Measurements from ENCODE around the gene ESRP2. TPM values are rescaled to one million over a fixed set of nuclear protein-coding genes. Genes with fewer than 3 reads are reported as not detected.

The ESRP2 gene
- total RNA-seq, 4 donors from 2014 or later = 1.9 to 6.5 (median 4.2) TPM; not detected in 1

GRCh38 chr16:68202091-68202519, 33.8 kb downstream of the ESRP2 start:
- ATAC-seq (ENCODE audit: low FRiP score) (no peak), DNase-seq (ENCODE audit: low spot score) (no peak)
- TF ChIP-seq CTCF (IDR thresholded peaks at IDR 0.05) = no peak

GRCh38 chr16:68200088-68200783, 35.7 kb downstream of the ESRP2 start:
- TF ChIP-seq CTCF (IDR thresholded peaks at IDR 0.05) = no peak
- ATAC-seq (ENCODE audit: low FRiP score) (no peak), DNase-seq (ENCODE audit: low spot score) (no peak)

- TF ChIP-seq CTCF (IDR thresholded peaks at IDR 0.05) = no peak
- ATAC-seq (ENCODE audit: low FRiP score) (no peak), DNase-seq (ENCODE audit: low spot score) (no peak)
Observed at GRCh38 chr16:68197250-68197649, 38.7 kb downstream of the ESRP2 start.

- DNase-seq (ENCODE audit: low spot score) = no peak
- no peak for TF ChIP-seq CTCF (IDR thresholded peaks at IDR 0.05)
- no peak for ATAC-seq (ENCODE audit: low FRiP score)
Observed at GRCh38 chr16:68194251-68194650, 41.7 kb downstream of the ESRP2 start.

- no peak for TF ChIP-seq CTCF (IDR thresholded peaks at IDR 0.05)
- no peak for DNase-seq (ENCODE audit: low spot score)
Observed at GRCh38 chr16:68190736-68191510, 45.0 kb downstream of the ESRP2 start.

GRCh38 chr16:68190081-68190480, 45.8 kb downstream of the ESRP2 start:
- TF ChIP-seq CTCF (IDR thresholded peaks at IDR 0.05) = no peak
- ATAC-seq (ENCODE audit: low FRiP score) (no peak), DNase-seq (ENCODE audit: low spot score) (no peak)

More at GRCh38 chr16:68190736-68191510, 45.0 kb downstream of the ESRP2 start:
- ATAC-seq (ENCODE audit: low FRiP score) = no peak

All from omental fat pad (tissue), 4 donors.